ENCODE results near the gene ZGPAT. TPM values are rescaled to one million over a fixed set of nuclear protein-coding genes. Genes with fewer than 3 reads are reported as not detected.

The ZGPAT gene
- total and polyA plus RNA-seq, 12 donors = 4.4 to 120 (median 35.3) TPM

- peak in 3 of 7 donors; percentile 15 to 53 (median 18) for DNase-seq
- TF ChIP-seq POLR2A (IDR thresholded peaks at IDR 0.05) (no peak), CTCF (IDR thresholded peaks at IDR 0.05) (no peak)
Measured at GRCh38 chr20:63703471-63703975, 4.3 kb upstream of the ZGPAT start.

GRCh38 chr20:63703976-63704748, 3.7 kb upstream of the ZGPAT start:
- Histone ChIP-seq H3K4me3 (no peak overlapping the region), H3K27me3 (no peaks in the 10 kb centered on the region), H3K36me3 (replicated peaks in 1 of 2) (peaks cover 0 to 33% of the 10 kb centered on the region in 2 donors), H3K9me3 (replicated peaks in 1 of 3) (no peaks in the 10 kb centered on the region), H3K27ac (no peak overlapping the region), H3K4me1 (replicated peaks in 1 of 2) (peaks cover 22 to 25% of the 10 kb centered on the region in 2 donors)
- intact Hi-C loops (cut with DNase I) = loop anchor here in 1 of 2 donors (10.0 kb wide), 1 partner anchor 151 kb away; no protein-coding TSS in a partner anchor
- TF ChIP-seq POLR2A (IDR thresholded peaks at IDR 0.05) (no peak), CTCF (IDR thresholded peaks at IDR 0.05) (no peak)
- peak in 3 of 7 donors; percentile 20 to 50 (median 22) for DNase-seq
- WGBS, 4 donors = 80 to 89% (median 87%) methylated on average over 3 to 11 of the region's 11 CpGs

More at GRCh38 chr20:63703471-63703975, 4.3 kb upstream of the ZGPAT start:
- H3K4me1 ChIP-seq (replicated peaks in 1 of 2) = peaks cover 22 to 25% of the 10 kb centered on the region in 2 donors
- H3K4me3 ChIP-seq = no peak overlapping the region
- no peaks in the 10 kb centered on the region for H3K9me3 ChIP-seq (replicated peaks in 1 of 3)
- peaks cover 0 to 32% of the 10 kb centered on the region in 2 donors for H3K36me3 ChIP-seq (replicated peaks in 1 of 2)
- H3K27ac ChIP-seq = no peak overlapping the region
- H3K27me3 ChIP-seq = no peaks in the 10 kb centered on the region
- 84 to 96% (median 89%) methylated on average over 5 to 15 of the region's 15 CpGs for WGBS, 4 donors
- intact Hi-C loops (cut with DNase I) = loop anchor here in 1 of 2 donors (10.0 kb wide), 1 partner anchor 151 kb away; no protein-coding TSS in a partner anchor

GRCh38 chr20:63704749-63705117, 3.1 kb upstream of the ZGPAT start:
- Histone ChIP-seq H3K4me1 (replicated peaks in 1 of 2) (peaks cover 19 to 22% of the 10 kb centered on the region in 2 donors), H3K27ac (no peak overlapping the region), H3K9me3 (replicated peaks in 1 of 3) (no peaks in the 10 kb centered on the region), H3K27me3 (no peaks in the 10 kb centered on the region), H3K36me3 (replicated peaks in 1 of 2) (peaks cover 0 to 38% of the 10 kb centered on the region in 2 donors), H3K4me3 (no peak overlapping the region)
- peak in 3 of 7 donors; percentile 15 to 23 (median 16) for DNase-seq
- intact Hi-C loops (cut with DNase I) = loop anchor here in 1 of 2 donors (10.0 kb wide), 1 partner anchor 150 kb away; no protein-coding TSS in a partner anchor
- 78 to 87% (median 80%) methylated on average over 6 of the region's 6 CpGs for WGBS, 4 donors
- no peak for TF ChIP-seq CTCF (IDR thresholded peaks at IDR 0.05)
- TF ChIP-seq POLR2A (IDR thresholded peaks at IDR 0.05) = no peak

GRCh38 chr20:63705232-63706026, 2.4 kb upstream of the ZGPAT start:
- TF ChIP-seq CTCF (IDR thresholded peaks at IDR 0.05) (no peak), POLR2A (IDR thresholded peaks at IDR 0.05) (no peak)
- 83 to 95% (median 86%) methylated on average over 3 to 8 of the region's 8 CpGs for WGBS, 4 donors
- Histone ChIP-seq H3K27me3 (no peaks in the 10 kb centered on the region), H3K9me3 (replicated peaks in 1 of 3) (no peaks in the 10 kb centered on the region), H3K4me1 (replicated peaks in 1 of 2) (peaks cover 19 to 22% of the 10 kb centered on the region in 2 donors), H3K36me3 (replicated peaks in 1 of 2) (peaks cover 0 to 42% of the 10 kb centered on the region in 2 donors), H3K27ac (no peak overlapping the region), H3K4me3 (no peak overlapping the region)
- intact Hi-C loops (cut with DNase I) = loop anchor here in 1 of 2 donors (10.0 kb wide), 1 partner anchor 149 kb away; no protein-coding TSS in a partner anchor
- peak in 2 of 7 donors; percentile 17 to 49 for DNase-seq
